ENCODE measurements around the gene BMP2K.
A peak's percentile ranks its signal among the peaks of the same experiment; 100 is the strongest.

The BMP2K gene

DNA sequence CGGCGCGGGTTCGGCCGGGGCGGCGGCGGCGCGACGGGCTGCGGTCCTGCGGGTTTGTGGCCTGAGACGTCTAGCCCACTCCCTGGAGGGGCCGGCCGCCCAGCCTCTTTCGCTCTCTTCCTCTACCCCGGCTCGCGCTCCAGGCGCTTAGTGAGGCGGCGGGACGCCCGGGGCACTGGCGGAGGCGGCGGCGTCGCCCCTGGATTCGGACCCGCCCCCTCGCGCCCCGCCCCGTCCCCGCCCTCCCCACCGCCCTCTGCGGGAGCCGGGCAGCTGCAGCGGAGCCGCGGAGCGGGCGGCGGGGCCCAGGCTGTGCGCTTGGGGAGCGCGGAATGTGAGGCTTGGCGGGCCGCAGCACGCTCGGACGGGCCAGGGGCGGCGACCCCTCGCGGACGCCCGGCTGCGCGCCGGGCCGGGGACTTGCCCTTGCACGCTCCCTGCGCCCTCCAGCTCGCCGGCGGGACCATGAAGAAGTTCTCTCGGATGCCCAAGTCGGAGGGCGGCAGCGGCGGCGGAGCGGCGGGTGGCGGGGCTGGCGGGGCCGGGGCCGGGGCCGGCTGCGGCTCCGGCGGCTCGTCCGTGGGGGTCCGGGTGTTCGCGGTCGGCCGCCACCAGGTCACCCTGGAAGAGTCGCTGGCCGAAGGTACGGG lies at the start of gene BMP2K:
Gene BMP2K, plus strand, starts transcription at position 272 of the 650 bp plus-strand sequence. Its CDS starts 194 bp downstream, at position 466.
- TF ChIP-seq, protein P1, sequence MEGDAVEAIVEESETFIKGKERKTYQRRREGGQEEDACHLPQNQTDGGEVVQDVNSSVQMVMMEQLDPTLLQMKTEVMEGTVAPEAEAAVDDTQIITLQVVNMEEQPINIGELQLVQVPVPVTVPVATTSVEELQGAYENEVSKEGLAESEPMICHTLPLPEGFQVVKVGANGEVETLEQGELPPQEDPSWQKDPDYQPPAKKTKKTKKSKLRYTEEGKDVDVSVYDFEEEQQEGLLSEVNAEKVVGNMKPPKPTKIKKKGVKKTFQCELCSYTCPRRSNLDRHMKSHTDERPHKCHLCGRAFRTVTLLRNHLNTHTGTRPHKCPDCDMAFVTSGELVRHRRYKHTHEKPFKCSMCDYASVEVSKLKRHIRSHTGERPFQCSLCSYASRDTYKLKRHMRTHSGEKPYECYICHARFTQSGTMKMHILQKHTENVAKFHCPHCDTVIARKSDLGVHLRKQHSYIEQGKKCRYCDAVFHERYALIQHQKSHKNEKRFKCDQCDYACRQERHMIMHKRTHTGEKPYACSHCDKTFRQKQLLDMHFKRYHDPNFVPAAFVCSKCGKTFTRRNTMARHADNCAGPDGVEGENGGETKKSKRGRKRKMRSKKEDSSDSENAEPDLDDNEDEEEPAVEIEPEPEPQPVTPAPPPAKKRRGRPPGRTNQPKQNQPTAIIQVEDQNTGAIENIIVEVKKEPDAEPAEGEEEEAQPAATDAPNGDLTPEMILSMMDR (IDR thresholded peaks at IDR 0.05; ENCODE audit: control extremely low read depth, extremely low read depth, low read depth, missing control alignments) = no peak
- POLR2A ChIA-PET = interaction anchor here (0.6 to 0.7 kb wide), 4 partner anchors 8 to 34 kb away, joined by 4 to 6 read pairs (median 4); no protein-coding TSS in a partner anchor
- CTCF ChIA-PET = interaction anchor here (0.6 kb wide), 1 partner anchor 61 kb away, joined by 3 read pairs; no protein-coding TSS in a partner anchor
- peak; percentile 88 for DNase-seq (ENCODE audit: extremely low spot score)

DNA sequence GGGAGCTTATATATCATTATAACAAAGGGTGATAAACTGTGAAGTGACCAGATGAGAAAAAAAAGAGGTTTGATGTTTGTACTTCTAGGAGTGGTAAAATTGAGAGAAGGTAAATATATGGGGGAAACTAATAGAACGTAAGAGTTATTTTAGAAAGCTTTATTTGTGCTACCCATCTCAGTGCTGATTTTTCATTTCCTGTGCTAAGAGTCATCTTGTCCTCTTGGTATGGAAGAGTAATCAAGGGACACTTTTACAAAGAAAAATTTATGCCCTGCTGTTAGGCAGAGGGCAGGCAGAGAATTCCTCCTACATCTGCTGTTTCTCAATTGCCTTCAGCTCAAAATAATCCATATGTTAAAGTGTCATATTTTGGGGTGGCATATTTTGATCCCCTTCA lies 49.6 kb upstream of the BMP2K start:
- no peak for DNase-seq (ENCODE audit: extremely low spot score)
- CTCF ChIA-PET = interaction anchor here (0.7 to 1.7 kb wide), 2 partner anchors 11 to 16 kb away, joined by 3 to 5 read pairs; no protein-coding TSS in a partner anchor
- TF ChIP-seq, protein P1 (IDR thresholded peaks at IDR 0.05; ENCODE audit: control extremely low read depth, extremely low read depth, low read depth, missing control alignments) = no peak
- POLR2A ChIA-PET = no interaction called here

DNA sequence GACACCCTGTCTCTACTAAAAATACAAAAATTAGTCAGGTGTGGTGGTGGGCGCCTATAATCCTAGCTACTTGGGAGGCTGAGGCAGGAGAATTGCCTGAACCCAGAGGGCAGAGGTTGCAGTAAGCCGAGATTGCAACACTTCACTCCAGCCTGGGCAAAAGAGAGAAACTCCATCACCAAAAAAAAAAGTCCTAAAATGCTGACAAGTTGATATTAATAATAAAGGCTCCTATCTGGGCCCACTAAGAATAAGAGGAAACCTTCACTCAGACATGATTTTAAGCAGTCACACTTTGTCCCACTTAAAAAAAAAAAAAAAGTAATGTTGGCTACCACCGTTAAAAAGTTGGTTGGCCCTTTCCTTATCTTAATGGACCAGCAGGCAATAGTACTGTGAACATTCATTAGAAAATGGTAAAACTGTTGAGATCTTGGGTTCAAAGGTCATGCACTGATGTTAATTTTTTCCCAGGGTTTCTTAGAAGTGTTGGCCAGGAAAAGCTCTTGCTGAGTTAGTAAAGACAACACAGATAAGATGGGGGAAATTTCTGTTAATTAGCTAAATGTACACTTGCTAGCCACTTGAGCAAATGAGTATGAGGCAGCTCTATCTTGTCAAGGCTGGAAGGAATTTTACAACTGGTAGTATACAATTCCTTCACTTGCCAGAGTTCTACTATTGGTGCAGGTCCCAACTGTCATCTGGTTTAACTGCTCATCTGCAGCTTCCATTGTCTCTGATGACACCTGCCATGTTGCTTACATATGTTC lies 43.6 kb upstream of the BMP2K start:
- ChIA-PET CTCF (no interaction called here), POLR2A (no interaction called here)
- TF ChIP-seq, protein P1 (IDR thresholded peaks at IDR 0.05; ENCODE audit: control extremely low read depth, extremely low read depth, low read depth, missing control alignments) = no peak
- DNase-seq (ENCODE audit: extremely low spot score) = no peak

DNA sequence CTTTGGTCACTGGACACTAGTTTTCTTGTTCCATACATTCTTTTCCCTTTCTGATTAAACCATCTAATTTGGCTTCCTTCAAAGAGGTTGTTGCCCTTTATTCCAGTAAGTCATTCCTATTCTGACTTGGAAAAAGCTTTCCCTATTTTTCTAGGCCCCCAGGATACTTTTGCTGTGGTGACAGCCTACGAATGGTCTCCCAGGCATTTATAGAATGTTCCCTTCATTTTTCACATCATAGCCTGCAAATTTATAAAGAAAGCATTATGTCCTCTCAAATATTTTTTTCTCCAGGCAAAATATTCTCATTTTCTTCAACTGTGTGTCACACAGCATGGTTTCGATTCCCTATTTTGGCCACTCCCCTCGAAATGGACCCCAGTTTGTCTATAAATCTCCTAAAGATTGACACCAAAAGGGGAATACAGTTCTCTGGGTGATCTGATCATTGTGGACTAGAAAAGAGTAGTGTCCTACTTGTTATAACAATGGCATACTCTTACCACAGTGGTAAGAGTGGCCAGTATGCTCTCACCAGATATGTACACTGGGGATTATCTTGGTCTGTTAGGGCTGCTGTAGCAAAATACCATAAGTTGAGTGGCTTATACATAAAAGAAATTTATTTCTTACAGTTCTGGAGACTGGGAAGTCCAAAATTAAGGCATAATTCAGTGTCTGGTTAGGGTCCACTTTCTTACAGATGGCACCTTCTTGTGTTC lies 41.5 kb upstream of the BMP2K start:
- ChIA-PET CTCF (interaction anchor here (1.0 kb wide), 1 partner anchor 10 kb away, joined by 3 read pairs; no protein-coding TSS in a partner anchor), POLR2A (no interaction called here)
- TF ChIP-seq, protein P1 (IDR thresholded peaks at IDR 0.05; ENCODE audit: control extremely low read depth, extremely low read depth, low read depth, missing control alignments) = no peak
- DNase-seq (ENCODE audit: extremely low spot score) = no peak

DNA sequence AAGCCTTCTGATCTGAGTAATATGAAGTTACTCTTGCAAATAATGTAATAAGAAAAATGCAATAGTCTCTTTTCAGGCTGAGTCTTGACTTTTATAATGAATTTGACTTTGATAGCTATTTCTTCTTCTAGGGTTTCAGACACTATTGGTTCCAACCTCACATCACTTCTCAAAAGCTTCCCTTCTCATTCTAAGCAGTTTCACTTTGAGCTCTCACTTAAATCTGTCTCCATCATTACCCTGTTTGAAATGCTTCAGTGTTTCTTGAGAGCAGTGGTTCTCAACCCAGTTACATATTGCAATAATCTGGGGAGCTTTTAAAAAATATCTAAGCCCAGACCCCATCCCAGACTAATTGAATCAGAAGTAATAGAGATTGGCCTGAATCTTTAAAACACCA lies 40.5 kb upstream of the BMP2K start:
- CTCF ChIA-PET = interaction anchor here (1.3 to 3.4 kb wide), 4 partner anchors 11 to 90 kb away, joined by 4 to 17 read pairs (median 6); no protein-coding TSS in a partner anchor
- TF ChIP-seq, protein P1 (IDR thresholded peaks at IDR 0.05; ENCODE audit: control extremely low read depth, extremely low read depth, low read depth, missing control alignments) = no peak
- POLR2A ChIA-PET = no interaction called here
- peak; percentile 20 for DNase-seq (ENCODE audit: extremely low spot score)

DNA sequence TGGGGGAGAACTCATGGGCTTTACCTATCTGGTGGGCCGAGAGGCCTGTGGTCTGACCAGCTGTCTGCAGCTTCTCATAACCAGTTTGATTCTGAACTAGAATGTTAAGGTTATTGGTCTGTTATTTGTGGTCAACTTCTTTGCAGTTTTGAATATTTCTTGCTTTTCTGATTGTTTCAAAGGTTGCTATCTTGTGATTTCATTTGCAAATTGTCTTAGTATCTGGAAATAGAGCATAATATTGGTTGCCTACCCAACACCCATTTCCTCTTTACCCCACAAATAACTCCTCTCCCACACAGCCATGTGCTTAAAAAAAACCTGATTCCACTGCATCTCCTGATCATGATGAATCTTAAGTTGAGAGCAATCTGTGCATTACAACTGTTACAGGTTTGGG lies 39.1 kb upstream of the BMP2K start:
- TF ChIP-seq, protein P1 (IDR thresholded peaks at IDR 0.05; ENCODE audit: control extremely low read depth, extremely low read depth, low read depth, missing control alignments) = no peak
- ChIA-PET CTCF (interaction anchor here (0.8 to 3.4 kb wide), 5 partner anchors 10 to 111 kb away, joined by 3 to 17 read pairs (median 5); no protein-coding TSS in a partner anchor), POLR2A (no interaction called here)
- DNase-seq (ENCODE audit: extremely low spot score) = peak; percentile 15

Data from GM10248 (cell line).